Body of pancreas (tissue), 4 donors: Measurements from ENCODE around the gene LTBP1. TPM values are rescaled to one million over a fixed set of nuclear protein-coding genes. Genes with fewer than 3 reads are reported as not detected.

Experiments
- ATAC-seq: fragments of 150-250 bp; one replicate; pipeline ENCODE4 v1.9.1; 2016
- DNase-seq, 4 donors: peaks; one replicate each; pipeline ENCODE4 v3.0.0-alpha.2; 2019
- H3K27ac ChIP-seq, 4 donors: fragments of 200-600 bp; sonication (generic); 1 replicate in 3 of 4; 2 replicates in 1 of 4; pipeline versions ENCODE4 v1.5.1 to v1.6.1; 2016 to 2019; ENCODE audit warnings: mild to moderate bottlenecking in 1 of 4, mixed read lengths in 1 of 4, moderate library complexity in 1 of 4
- H3K27me3 ChIP-seq, 2 donors: fragments of 200-600 bp; sonication (generic); one replicate each; pipeline ENCODE4 v1.6.0; 2016; ENCODE audit warnings: mild to moderate bottlenecking in 1 of 2
- H3K36me3 ChIP-seq, 2 donors: fragments of 200-600 bp; sonication (generic); replicated peaks in 1 of 2; 2 replicates each; pipeline ENCODE4 v1.5.1; 2016; ENCODE audit warnings: low read depth in 2 of 2; ENCODE audit not compliant: insufficient read depth in 1 of 2
- H3K4me1 ChIP-seq: fragments of 200-600 bp; sonication (generic); one replicate; pipeline ENCODE4 v1.6.0; 2016
- H3K4me3 ChIP-seq, 2 donors: fragments of 200-600 bp; sonication (generic); 1 replicate in 1 of 2; 2 replicates in 1 of 2; pipeline ENCODE4 v1.5.1; 2016 to 2019
- H3K9me3 ChIP-seq, 3 donors: fragments of 200-600 bp; sonication (generic); 1 replicate in 2 of 3; 2 replicates in 1 of 3; pipeline ENCODE4 v1.5.1; 2016
- CTCF ChIP-seq, 7 experiments: fragments of 450-650 bp in 4 of 7; fragments of 200-600 bp in 3 of 7; sonication (generic) in 3 of 7; IDR thresholded peaks; one replicate each; pipeline ENCODE4 v1.5.1; 2016 to 2019; ENCODE audit warnings: antibody characterized with exemption in 7 of 7
- POLR2A ChIP-seq, 3 donors: fragments of 450-650 bp; IDR thresholded peaks; one replicate each; pipeline ENCODE4 v1.6.1; 2016; ENCODE audit warnings: antibody characterized with exemption in 3 of 3, mild to moderate bottlenecking in 2 of 3
- WGBS, 2 donors: methylation state at CpG; one replicate each; pipeline ENCODE4 v1.1.5; 2017; 5-methylcytosine and 5-hydroxymethylcytosine counted together
- intact Hi-C: fragments of 100-400 bp; cut with DNase I; formaldehyde crosslinking; loops from one replicate; pipeline ENCODE4 v1.15.1; 2023
- total RNA-seq, 2 donors: library from RNA; depleted of rRNA; stranded (reverse); fragments of >200 nt; gene quantifications; one replicate each; pipeline ENCODE4 v1.1.0, GENCODE V29; 2016

The LTBP1 gene
- total RNA-seq, 2 donors from 2014 or later: 8.8 to 10.2 TPM

GRCh38 chr2:33110461-33110860 is 163.7 kb downstream of the LTBP1 start:
- intact Hi-C loops: no loop called here
- no peak overlapping the region for H3K4me3 ChIP-seq
- no peaks in the 10 kb centered on the region for H3K4me1 ChIP-seq
- no peak overlapping the region for H3K27ac ChIP-seq
- WGBS, 2 donors: 63 to 64% methylated on average over 5 of the region's 5 CpGs
- no peaks in the 10 kb centered on the region for H3K9me3 ChIP-seq
- TF ChIP-seq CTCF (IDR thresholded peaks at IDR 0.05): no peak
- TF ChIP-seq POLR2A (IDR thresholded peaks at IDR 0.05): no peak
- no peaks in the 10 kb centered on the region for H3K36me3 ChIP-seq
- no peaks in the 10 kb centered on the region for H3K27me3 ChIP-seq
- DNase-seq (no peak), ATAC-seq (no peak)

GRCh38 chr2:33111002-33111446 is 164.3 kb downstream of the LTBP1 start:
- WGBS, 2 donors: 68 to 76% methylated on average over 10 of the region's 10 CpGs
- no peaks in the 10 kb centered on the region for H3K9me3 ChIP-seq
- TF ChIP-seq CTCF (IDR thresholded peaks at IDR 0.05): no peak
- no peak for TF ChIP-seq POLR2A (IDR thresholded peaks at IDR 0.05)
- ATAC-seq (no peak), DNase-seq (no peak)
- no peaks in the 10 kb centered on the region for H3K36me3 ChIP-seq
- no peak overlapping the region for H3K4me3 ChIP-seq
- intact Hi-C loops: no loop called here
- H3K4me1 ChIP-seq: no peaks in the 10 kb centered on the region
- H3K27ac ChIP-seq: no peak overlapping the region
- no peaks in the 10 kb centered on the region for H3K27me3 ChIP-seq

DNA sequence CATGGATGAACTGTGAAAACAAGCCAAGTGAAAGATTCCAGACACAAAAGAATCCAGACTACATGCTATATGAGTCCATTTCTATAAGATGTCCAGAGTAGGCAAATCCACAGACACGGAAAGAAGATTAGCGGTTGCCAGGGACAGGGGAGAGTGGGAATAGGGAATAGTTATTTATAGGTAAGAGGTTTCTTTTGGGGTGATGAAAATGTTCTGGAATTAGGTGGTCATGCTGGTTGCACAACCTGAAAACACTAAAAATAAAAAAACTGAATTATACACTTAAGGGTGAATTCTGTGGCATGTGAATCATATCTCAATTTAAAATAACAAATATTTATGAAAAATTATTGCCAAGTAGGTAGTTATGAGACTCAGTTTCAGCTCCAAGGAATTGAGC is 168.4 kb downstream of the LTBP1 start:
- DNase-seq (no peak), ATAC-seq (no peak)
- WGBS, 2 donors: 97% methylated on average over 2 of the region's 2 CpGs
- H3K4me3 ChIP-seq: no peak overlapping the region
- no peaks in the 10 kb centered on the region for H3K9me3 ChIP-seq
- no peaks in the 10 kb centered on the region for H3K27me3 ChIP-seq
- H3K4me1 ChIP-seq: no peaks in the 10 kb centered on the region
- H3K36me3 ChIP-seq: no peaks in the 10 kb centered on the region
- intact Hi-C loops: no loop called here
- no peak overlapping the region for H3K27ac ChIP-seq
- no peak for TF ChIP-seq CTCF (IDR thresholded peaks at IDR 0.05)
- TF ChIP-seq POLR2A (IDR thresholded peaks at IDR 0.05): no peak

DNA sequence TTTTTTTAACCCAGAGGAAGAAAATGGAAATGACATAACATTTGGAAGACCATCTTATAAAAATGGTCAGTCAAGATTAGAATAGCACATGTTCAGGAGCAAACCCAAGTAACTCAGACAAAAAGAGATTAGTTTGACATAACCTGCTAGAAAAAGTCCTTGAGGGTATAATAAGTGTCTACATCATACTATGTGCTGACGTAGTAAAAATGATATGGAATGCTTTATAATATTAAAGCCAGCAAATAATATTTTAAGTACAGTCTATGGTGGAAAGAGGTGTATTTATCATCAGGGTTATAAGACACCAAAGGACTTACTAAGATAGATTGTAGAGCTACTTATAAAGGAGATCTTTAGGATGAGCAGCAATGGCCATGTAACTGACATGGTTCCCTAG is 169.0 kb downstream of the LTBP1 start:
- H3K4me3 ChIP-seq: no peak overlapping the region
- H3K27me3 ChIP-seq: no peaks in the 10 kb centered on the region
- no peak overlapping the region for H3K27ac ChIP-seq
- no peak for TF ChIP-seq CTCF (IDR thresholded peaks at IDR 0.05)
- TF ChIP-seq POLR2A (IDR thresholded peaks at IDR 0.05): no peak
- no peak for ATAC-seq
- intact Hi-C loops: no loop called here
- H3K4me1 ChIP-seq: no peaks in the 10 kb centered on the region
- no peaks in the 10 kb centered on the region for H3K9me3 ChIP-seq
- no peaks in the 10 kb centered on the region for H3K36me3 ChIP-seq
- no peak for DNase-seq
- WGBS, 2 donors: 61 to 78% methylated on average over 1 of the region's 1 CpG

DNA sequence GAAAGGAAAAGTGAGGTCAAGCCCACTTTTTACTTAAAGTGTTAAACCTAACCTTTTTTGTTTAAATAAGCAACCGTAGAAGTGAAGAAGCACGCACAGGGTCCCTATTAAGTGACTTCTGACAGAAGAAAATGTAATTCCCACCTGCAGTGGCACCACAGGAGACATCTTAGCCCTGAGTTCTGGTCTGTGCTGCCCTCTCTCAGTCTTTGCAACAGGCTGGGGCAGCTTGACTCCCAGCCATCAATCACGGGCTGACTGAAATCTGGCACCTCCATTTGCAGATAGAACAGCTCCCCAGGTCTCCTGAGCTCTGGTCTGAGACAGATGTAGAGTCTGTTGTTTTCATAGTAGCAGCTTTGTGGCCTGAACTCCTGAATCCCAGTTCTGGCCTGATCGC is 170.0 kb downstream of the LTBP1 start:
- H3K4me3 ChIP-seq: no peak overlapping the region
- no peaks in the 10 kb centered on the region for H3K36me3 ChIP-seq
- intact Hi-C loops: no loop called here
- no peaks in the 10 kb centered on the region for H3K4me1 ChIP-seq
- H3K9me3 ChIP-seq: no peaks in the 10 kb centered on the region
- TF ChIP-seq CTCF (IDR thresholded peaks at IDR 0.05) (no peak), POLR2A (IDR thresholded peaks at IDR 0.05) (no peak)
- ATAC-seq (no peak), DNase-seq (no peak)
- no peaks in the 10 kb centered on the region for H3K27me3 ChIP-seq
- no peak overlapping the region for H3K27ac ChIP-seq
- 76 to 83% methylated on average over 4 of the region's 4 CpGs for WGBS, 2 donors
